Naive thymus-derived CD8-positive, alpha-beta T cell (primary cell): ENCODE measurements around the gene MLYCD. TPM values are rescaled to one million over a fixed set of nuclear protein-coding genes. Genes with fewer than 3 reads are reported as not detected.
A peak's percentile ranks its signal among the peaks of the same experiment; 100 is the strongest.

Experiments used
- ATAC-seq, 2 donors: fragments of 150-1000 bp; cut with Tn5 transposase in 1 of 2; sonication (Bioruptor Pico), chemical (Tn5 transposase) in 1 of 2; 1 replicate in 1 of 2; 2 replicates in 1 of 2; pipeline ENCODE4 v1.10.0; 2021; ENCODE audit warnings: mild to moderate bottlenecking in 2 of 2, moderate library complexity in 2 of 2
- POLR2A ChIA-PET: fragments of 350-600 bp; sonication (Branson Sonifier 250); formaldehyde crosslinking; loops from one replicate; lab custom pipeline; 2021; ENCODE audit warnings: antibody characterized with exemption; lab: Charles Lee
- DNase-seq, 10 donors: peaks; one replicate each; pipeline versions ENCODE4 v3.0.0 to v3.0.0-alpha.2; 2020 to 2022
- H3K27ac Mint-ChIP-seq, 10 donors: one replicate each; pipeline ENCODE4 v1.8.0; 2020 to 2022; ENCODE audit warnings: mild to moderate bottlenecking in 10 of 10, mixed read lengths in 10 of 10, moderate library complexity in 4 of 10, inconsistent platforms in 1 of 10
- H3K27me3 Mint-ChIP-seq, 5 donors: one replicate each; pipeline ENCODE4 v1.8.0; 2021 to 2022; ENCODE audit warnings: mixed read lengths in 5 of 5
- H3K36me3 Mint-ChIP-seq, 3 donors: one replicate each; pipeline ENCODE4 v1.8.0; 2020 to 2022; ENCODE audit warnings: mixed read lengths in 3 of 3, mild to moderate bottlenecking in 2 of 3, inconsistent platforms in 1 of 3
- H3K4me1 Mint-ChIP-seq, 4 donors: one replicate each; pipeline ENCODE4 v1.8.0; 2021 to 2022; ENCODE audit warnings: mixed read lengths in 4 of 4
- H3K4me3 Mint-ChIP-seq, 10 donors: one replicate each; pipeline ENCODE4 v1.8.0; 2020 to 2022; ENCODE audit warnings: mild to moderate bottlenecking in 10 of 10, mixed read lengths in 10 of 10, moderate library complexity in 6 of 10, inconsistent platforms in 1 of 10
- H3K9me3 Mint-ChIP-seq, 9 donors: one replicate each; pipeline ENCODE4 v1.8.0; 2020 to 2022; ENCODE audit warnings: mixed read lengths in 9 of 9, mild to moderate bottlenecking in 3 of 9, inconsistent platforms in 1 of 9, moderate library complexity in 1 of 9
- polyA plus RNA-seq, 3 donors: library from polyadenylated mRNA; unstranded; fragments of 300-500 nt; fragmentation: Illumina TruSeq; gene quantifications; one replicate each; pipeline ENCODE4 v1.2.3, GENCODE V29; 2021
- total RNA-seq, 8 experiments: library from RNA in 2 of 8; stranded (reverse) in 2 of 8; gene quantifications; one replicate each; pipeline ENCODE4 v1.2.3 and lab custom pipeline; 2021 to 2026

The MLYCD gene
- total and polyA plus RNA-seq, 5 experiments from 2014 or later = 0.69 to 10.1 (median 2.2) TPM

GRCh38 chr16:83973077-83973476 is 74.2 kb downstream of the MLYCD start:
- Mint-ChIP-seq H3K27me3 (peaks cover 3 to 51% (median 14%) of the 10 kb centered on the region in 5 donors), H3K4me1 (peaks cover 0 to 8% (median 2%) of the 10 kb centered on the region in 4 donors), H3K27ac (no peak overlapping the region), H3K4me3 (no peak overlapping the region), H3K9me3 (peaks cover 0 to 5% (median 0%) of the 10 kb centered on the region in 9 donors), H3K36me3 (peaks cover 0 to 2% (median 0%) of the 10 kb centered on the region in 3 donors)
- POLR2A ChIA-PET = no interaction called here
- DNase-seq (no peak), ATAC-seq (no peak)

- H3K9me3 Mint-ChIP-seq = peaks cover 0 to 12% (median 3%) of the 10 kb centered on the region in 9 donors
- no peak overlapping the region for H3K27ac Mint-ChIP-seq
- ATAC-seq (no peak), DNase-seq (no peak)
- POLR2A ChIA-PET = no interaction called here
- H3K36me3 Mint-ChIP-seq = peaks cover 0 to 3% (median 2%) of the 10 kb centered on the region in 3 donors
- H3K4me1 Mint-ChIP-seq = peaks cover 0 to 8% (median 2%) of the 10 kb centered on the region in 4 donors
- H3K27me3 Mint-ChIP-seq = peaks cover 4 to 51% (median 14%) of the 10 kb centered on the region in 5 donors
- no peak overlapping the region for H3K4me3 Mint-ChIP-seq
Measured at GRCh38 chr16:83973581-83974385, 74.9 kb downstream of the MLYCD start.

- H3K27me3 Mint-ChIP-seq = peaks cover 5 to 47% (median 14%) of the 10 kb centered on the region in 5 donors
- H3K36me3 Mint-ChIP-seq = peaks cover 0 to 6% (median 0%) of the 10 kb centered on the region in 3 donors
- H3K4me3 Mint-ChIP-seq = no peak overlapping the region
- no peak for ATAC-seq
- H3K4me1 Mint-ChIP-seq = peaks cover 0 to 5% (median 2%) of the 10 kb centered on the region in 4 donors
- no peak for DNase-seq
- H3K27ac Mint-ChIP-seq = no peak overlapping the region
- H3K9me3 Mint-ChIP-seq = peaks cover 0 to 18% (median 5%) of the 10 kb centered on the region in 9 donors
- POLR2A ChIA-PET = no interaction called here
Measured at GRCh38 chr16:83974475-83974874, 75.6 kb downstream of the MLYCD start.

GRCh38 chr16:83975590-83976260 is 76.8 kb downstream of the MLYCD start:
- Mint-ChIP-seq H3K4me3 (no peak overlapping the region), H3K27me3 (peaks cover 2 to 34% (median 9%) of the 10 kb centered on the region in 5 donors), H3K36me3 (peaks cover 0 to 6% (median 0%) of the 10 kb centered on the region in 3 donors), H3K4me1 (no peaks in the 10 kb centered on the region), H3K9me3 (peaks cover 0 to 18% (median 5%) of the 10 kb centered on the region in 9 donors), H3K27ac (no peak overlapping the region)
- DNase-seq (peak in 1 of 10 donors; percentile 42), ATAC-seq (no peak)
- POLR2A ChIA-PET = no interaction called here

Other genes starting within 250 kb of the MLYCD start
- 10 to 100 TPM; 25.3 to 30.1 TPM for gene HSBP1, start 91.1 kb upstream of the MLYCD start, total RNA-seq
- gene HSBP1, start 91.1 kb upstream of the MLYCD start, polyA plus RNA-seq = 10 to 100 TPM; 17.6 to 25.6 (median 20.8) TPM
- 1 to 10 TPM; 2.0 to 2.2 TPM for gene OSGIN1, start 54.1 kb downstream of the MLYCD start, total RNA-seq
- gene OSGIN1, start 54.1 kb downstream of the MLYCD start, polyA plus RNA-seq = under 1 TPM in 1 of 3 donors, not detected in 2; 0.26 TPM
- gene NECAB2, start 69.1 kb downstream of the MLYCD start, total RNA-seq = not detected
- not detected for gene NECAB2, start 69.1 kb downstream of the MLYCD start, polyA plus RNA-seq
- not detected for gene SLC38A8, start 143.7 kb downstream of the MLYCD start, total RNA-seq
- gene SLC38A8, start 143.7 kb downstream of the MLYCD start, polyA plus RNA-seq = not detected
- gene MBTPS1, start 217.8 kb downstream of the MLYCD start, total RNA-seq = 100 to 1,000 TPM; 141 to 150 TPM
- 10 to 100 TPM; 50.9 to 71.4 (median 51.2) TPM for gene MBTPS1, start 217.8 kb downstream of the MLYCD start, polyA plus RNA-seq
- 10 to 100 TPM; 23.6 to 24.8 TPM for gene HSDL1, start 246.1 kb downstream of the MLYCD start, total RNA-seq
- 10 to 100 TPM in 2 of 3 donors, 1 to 10 TPM in 1; 8.4 to 14.7 (median 14.2) TPM for gene HSDL1, start 246.1 kb downstream of the MLYCD start, polyA plus RNA-seq
- gene DNAAF1, start 246.2 kb downstream of the MLYCD start, total RNA-seq = under 1 TPM; 0.18 to 0.19 TPM
- gene DNAAF1, start 246.2 kb downstream of the MLYCD start, polyA plus RNA-seq = under 1 TPM in 2 of 3 donors, not detected in 1; 0.08 to 0.98 TPM